OCI-M2 (cell line): Measurements from ENCODE around the gene SCARB1.

Source experiments
- DNase-seq: peaks from one replicate; lab custom pipeline; 2025; ENCODE audit not compliant: unreplicated experiment; lab: John Stamatoyannopoulos, UW

SCARB1 gene

DNA sequence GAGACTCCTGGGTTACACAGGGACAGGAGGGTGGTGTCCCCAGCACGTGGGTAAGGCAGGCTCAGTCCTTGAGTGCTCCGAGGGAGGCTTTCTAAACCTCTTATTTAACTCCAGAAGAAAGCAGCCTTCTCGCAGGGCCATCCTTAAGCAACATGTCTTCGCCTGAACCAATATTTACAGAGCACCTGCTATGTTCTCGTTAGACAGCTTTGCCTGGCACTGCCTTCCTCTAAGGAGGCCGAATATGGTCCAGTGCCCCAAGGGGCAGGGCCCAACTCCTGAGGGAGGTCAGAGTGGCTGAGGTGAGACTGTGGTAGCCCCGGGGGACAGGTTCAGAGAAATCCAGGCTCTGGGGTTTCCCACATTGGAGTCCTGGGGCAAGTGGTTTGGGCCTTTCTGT, 2.1 kb upstream of the SCARB1 start:
- DNase-seq, result no peak

DNA sequence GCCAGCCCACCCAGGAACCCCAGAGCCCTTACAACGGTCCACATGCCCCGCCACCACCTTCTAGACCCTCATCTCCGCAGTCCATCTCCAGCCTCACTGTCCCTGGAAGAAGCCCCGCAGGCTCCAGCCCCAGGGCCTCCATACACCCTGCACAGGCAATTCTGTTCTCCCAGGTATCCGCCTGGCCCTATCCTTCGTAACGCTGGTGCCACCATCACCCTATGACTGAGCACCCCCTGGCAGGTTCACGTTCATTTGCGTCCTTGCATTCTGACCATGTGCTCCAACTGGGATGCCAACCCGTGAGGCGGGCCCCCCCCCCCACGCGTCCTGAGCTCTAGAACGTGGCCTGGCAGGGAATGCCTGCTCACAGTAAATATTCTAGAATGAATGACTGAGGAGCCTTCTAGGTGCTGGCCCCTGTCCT, 675 bp upstream of the SCARB1 start:
- DNase-seq, result no peak

DNA sequence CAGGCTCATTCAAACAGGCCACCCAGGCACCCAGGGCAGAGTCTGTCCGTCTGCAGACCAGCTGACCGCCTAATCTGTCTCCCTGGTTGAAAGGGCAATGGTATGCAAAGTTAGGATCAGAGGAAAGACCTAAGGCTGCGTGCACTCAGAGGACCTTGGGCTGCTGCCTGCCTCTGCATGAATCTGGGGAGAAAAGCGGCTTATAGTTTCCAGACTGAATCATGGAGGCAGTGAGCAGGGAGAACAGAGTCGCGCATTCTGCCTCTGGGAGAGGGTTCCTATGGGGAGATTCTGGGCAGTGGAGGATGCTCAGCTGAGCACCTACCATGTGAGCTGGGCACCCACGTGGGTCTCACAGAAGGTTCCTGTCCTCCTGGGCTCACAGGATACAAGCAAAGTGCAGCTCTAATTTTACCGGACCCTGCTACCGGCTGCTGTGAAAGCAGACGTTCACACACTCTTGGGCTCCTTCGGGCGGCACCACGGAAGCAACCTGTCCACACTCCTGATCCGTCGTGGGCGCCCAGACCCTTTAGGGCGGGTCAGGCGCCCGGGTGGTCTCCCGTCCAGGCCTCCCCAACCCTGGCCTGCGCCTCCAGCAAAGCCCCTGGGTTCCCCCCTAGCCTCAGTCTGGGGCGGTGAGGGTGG, 772 bp downstream of the SCARB1 start:
- DNase-seq, result no peak

DNA sequence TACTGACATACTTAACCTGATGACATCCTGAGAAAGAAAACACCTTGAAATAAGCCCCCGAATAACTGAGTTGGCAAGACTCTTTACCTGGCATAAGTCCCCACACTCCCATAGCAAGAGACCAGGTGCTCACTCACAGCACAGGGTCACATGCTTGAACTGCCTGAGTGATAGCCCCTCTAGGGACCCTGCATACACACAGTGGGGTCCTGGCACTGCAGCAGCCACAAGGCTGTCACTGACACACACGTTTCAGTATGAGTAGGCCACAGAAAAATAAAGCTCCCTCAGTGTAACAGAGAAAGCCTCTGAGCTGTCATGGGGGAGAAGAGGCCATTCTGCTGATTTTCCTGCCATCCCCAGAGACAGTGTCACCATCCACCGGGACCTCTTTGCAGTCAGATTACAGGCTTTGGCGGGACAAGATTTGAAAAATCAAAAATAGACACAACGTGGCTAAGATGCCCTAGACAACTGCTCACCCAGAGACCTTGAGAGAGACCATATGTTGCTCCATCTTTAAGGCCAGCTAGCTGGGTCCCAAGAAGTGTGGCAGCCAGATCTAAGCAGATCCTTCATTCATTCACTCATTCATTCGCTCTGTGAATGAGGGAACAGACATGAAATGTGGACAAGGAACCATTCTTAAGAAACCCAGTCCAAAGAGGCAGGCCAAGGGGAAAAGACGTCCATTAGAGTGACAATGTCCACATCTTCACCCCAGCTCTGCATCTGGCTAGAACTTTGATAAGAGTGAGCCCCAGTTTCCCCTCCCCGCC, 1.6 kb downstream of the SCARB1 start:
- no peak for DNase-seq

DNA sequence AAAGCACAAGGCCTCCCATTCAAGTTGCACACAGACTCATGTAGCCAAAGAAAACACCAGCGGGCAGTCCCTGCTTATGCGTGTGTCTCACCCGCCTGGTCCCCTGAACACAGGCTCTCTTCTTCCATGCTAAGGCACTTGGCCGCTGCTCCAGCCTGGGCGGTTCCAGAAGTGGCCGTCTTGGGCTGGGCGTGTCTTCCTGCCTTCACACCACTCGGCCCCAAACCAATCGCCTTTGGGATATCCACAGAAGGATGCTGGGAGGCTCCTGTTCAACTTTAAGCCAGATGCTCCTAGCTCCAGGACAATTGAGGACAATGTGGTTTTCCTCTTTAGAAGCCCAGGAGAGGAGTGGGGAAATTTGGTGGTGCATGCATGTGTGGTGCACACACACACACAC, 2.2 kb downstream of the SCARB1 start:
- DNase-seq, result no peak

DNA sequence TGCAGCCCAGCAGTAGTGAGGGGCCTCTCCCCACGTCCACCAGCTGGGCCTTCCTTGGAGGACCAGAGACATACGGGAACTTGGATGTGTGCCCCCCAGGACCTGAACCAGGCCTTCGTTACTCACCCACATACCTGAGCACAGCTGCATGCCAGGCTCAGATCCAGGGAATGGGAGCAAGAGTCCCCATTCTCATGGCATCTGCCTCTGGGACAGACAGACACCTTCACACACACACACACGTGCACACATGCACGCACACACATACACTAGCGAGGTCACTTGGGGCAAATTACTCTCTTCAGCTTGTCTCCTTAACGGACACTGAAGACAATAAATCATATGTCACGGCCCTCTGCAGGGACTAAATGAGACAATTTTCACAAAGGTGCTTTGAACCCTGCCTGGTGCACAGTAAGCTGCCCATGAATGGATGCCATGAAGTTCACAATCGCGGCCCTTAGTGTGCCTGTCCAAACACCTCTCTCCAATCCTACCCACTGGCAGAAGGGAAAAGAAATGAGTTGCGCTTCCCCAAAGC, 5.7 kb downstream of the SCARB1 start:
- no peak for DNase-seq

DNA sequence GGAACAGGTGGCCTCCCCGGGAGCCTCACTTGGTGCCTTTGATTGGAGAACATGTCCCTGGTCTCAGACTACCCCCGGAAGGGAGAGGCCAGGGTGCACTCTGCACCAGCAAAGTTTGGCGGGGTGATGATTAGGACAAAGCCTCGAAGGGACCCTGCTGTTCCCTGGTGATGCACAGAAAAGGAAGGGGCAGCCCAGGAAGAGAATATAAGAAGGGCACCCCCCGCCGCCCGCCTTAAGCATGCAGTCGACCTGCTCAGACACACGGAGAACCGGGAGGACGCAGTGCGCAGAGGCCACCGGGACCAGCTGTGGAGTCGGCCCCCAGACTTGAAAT, 6.9 kb downstream of the SCARB1 start:
- no peak for DNase-seq

DNA sequence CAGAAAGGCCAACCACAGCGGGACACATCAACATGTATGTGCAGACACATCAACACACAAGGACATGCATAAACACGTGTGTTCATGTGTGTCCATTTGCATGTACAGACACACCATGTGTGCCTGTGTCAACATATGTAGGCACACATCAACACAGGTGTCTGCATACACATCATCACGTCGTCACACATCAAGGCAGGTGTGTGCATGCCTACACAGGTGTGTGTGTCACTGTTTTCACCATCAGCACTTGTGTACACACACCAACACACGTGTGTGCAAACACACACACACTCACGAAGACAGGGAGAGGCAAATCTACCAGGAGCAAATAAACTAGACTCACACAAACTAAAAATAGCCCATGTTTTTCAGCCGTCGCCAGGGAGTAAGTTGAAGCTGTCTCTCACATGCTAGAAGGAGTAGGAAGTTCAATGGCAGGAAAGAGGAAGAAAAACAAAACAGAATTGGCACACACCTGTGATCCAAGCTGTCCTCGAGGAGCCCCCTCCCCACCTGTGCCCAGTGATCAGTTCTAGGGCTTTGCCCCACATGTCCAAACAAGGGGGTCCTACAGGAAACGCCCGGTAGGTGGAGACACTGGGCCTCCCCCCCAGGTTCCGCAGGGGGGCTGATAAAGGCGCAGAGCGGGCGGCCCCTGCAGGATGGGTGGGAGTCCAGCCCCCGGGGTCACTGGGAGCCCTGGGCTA, 7.4 kb downstream of the SCARB1 start:
- DNase-seq, result no peak

DNA sequence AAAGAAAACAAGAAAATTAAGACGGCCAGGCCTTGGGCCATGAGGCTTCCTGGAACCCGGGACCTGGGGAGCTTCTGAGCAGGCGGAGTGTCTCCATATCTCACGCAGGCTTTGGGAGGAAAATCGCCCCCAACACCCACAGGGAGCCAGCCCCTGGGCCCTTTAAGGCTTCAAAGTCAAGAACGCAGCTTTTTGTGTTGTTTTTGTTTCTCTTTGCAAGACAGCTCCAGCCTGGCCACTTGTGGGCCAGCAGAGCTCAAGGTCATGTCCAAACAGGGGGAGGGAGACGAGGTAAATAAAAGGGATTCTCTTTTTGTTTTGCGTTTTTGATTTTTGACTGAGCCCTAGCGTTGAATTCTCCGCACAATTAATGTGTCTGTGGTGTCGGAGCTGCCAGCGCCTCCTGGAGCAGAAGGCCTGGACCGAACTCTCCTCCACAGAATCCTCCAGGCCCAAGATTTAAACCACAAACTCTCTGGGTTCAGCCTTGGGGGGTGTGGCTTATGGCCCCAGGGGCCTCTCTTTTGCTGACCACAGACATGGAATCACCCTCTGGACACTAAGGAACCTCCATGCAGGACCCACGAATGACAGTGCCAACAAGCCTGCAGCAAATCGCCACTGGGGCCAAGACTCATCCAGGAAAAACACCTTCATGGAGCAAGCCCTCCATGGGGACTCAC, 8.2 kb downstream of the SCARB1 start:
- DNase-seq, result no peak

DNA sequence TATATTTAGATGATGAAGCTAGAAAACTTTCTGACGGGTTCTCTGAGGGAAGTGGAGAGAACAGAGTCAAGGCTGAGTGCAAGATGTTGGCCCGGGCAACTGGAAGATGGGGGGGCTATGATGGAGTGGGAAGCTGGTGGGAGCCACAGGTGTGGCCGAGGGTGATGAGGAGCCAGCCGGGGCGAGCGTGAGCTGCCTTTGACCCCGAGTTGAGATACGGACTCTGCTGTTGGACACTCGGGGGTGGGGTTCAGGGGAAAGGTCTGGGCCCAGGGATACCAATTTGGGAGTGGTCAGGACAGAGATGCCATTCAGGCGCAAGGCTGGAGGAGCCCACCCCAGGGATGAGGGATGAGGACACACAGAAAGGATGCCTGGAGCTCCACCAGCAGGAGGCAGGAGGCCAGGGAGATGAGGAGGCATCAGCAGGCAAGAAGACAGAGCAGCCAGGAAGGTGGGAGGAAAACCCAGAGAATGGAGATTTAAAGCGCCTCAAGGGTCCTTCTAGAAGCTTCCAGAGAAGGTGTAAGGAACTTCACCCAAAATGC, 9.0 kb downstream of the SCARB1 start:
- no peak for DNase-seq

DNA sequence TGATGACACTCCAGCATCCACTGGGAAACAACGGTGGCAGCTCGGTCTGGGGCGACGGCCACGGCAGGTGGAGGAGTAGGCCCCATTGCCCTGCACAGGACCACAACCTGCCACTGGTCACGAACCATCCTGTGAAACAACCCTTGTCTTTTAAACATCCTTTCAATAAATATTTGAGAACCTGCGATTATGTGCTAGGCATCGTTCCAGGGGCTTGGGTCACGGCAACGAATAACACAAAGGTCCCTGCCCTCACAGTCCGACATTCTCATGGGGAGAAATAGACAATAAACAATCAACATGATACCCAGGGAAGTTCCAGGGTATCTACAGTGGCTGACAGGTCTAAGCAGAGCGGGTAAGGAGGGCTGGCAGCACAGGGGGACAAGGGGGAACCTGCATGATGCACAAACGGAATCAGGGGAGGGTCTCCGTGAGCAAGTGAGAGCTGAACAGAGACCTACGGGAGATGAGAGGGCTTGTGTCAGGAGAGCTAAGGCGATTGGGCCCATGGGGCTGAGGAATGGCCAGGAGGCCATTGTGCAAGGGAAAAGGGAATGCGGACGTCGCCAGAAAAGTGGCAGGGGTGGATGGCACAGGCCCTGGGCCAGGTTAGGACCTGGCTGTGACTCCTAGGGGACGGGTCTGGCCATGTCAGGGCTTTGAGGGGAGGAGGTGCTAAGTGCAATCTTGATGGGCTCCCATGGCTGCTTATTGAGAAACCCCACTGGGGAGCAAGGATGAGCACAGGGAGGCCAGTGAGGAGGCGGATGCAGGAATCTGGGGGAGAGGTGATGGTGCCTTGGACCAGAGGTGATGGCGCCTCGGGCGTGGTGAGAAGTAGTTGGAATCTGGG, 9.7 kb downstream of the SCARB1 start:
- DNase-seq, result no peak

DNA sequence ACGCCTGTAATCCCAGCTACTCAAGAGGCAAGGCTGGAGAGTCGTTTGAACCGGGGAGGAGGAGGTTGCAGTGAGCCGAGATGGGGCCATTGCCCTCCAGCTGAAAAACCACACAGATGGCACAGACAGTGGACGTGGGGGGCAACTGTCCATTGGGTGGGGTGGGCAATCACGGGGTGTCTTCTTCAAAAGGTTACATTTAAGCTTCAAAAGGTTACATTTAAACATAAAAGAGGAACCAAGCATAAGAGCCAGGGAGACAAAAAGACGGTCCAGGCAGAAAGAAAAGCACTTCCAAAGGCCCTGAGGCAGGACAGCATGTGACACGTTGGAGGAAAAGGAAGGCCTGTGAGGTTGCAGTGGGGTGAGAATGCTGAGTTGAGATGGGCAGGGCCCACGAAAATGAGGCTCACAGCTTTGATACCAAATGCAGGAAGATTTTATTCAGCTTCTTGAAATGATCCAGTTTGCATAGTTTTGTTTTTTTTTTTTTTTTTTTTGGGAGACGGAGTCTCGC, 10.7 kb downstream of the SCARB1 start:
- DNase-seq, result no peak

DNA sequence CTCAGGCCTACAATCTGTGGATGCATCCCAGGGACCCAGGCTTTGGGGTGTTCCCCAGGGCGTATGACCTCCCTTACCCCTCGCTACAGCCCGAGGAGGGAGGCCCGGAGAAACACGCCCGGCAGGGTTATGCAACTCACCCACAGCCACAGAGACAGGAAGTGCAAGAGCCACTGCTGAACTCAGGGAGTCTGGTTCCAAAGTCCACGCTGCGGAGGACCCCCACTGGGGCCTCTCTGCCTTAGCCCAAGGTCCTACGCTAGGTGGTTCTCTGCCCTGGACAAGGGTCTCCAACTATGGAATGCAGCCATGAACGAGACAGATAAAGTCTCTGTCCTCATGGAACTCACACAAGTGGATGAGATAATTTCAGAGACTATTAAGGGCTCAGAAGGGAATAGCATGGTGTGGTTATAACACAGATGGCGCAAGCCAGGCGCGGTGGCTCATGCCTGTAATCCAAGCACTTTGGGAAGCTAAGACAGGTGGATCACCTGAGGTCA, 11.3 kb downstream of the SCARB1 start:
- no peak for DNase-seq

DNA sequence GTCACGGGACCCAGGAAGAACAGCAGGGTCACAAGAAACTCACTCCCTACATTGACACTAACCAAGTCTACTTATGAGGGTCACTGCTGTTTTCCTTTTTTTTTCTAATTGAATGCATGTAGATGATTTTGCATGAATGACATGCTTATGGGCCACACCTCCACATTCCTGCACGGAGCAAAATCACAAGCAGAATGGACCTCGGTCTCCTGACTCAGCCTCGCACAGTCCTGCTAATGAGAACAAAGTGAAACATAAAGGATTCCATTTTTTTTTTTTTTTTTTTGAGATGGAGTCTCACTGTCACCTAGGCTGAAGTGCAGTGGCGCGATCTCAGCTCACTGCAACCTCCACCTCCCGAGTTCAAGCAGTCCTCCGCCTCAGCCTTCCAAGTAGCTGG, 12.3 kb downstream of the SCARB1 start:
- DNase-seq, result no peak

DNA sequence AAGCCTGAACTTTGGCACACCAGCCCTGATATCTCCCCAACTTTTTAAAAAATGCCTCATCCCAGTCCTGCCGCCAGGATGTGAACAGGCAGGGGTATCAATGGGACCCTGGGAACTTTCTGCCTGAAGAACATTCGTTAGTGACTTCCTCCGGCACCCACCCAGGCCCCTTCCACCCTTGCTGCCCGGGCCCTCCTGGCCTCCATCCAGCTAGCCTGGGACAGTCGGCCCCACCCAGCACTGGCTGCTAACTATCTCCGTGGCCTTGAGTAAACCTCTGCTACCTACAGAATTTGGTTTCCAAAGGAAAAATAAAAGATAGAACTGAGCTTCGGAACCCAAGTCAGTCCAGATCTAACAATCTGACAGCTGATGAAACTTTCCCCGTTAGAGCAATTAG, 14.3 kb downstream of the SCARB1 start:
- no peak for DNase-seq

DNA sequence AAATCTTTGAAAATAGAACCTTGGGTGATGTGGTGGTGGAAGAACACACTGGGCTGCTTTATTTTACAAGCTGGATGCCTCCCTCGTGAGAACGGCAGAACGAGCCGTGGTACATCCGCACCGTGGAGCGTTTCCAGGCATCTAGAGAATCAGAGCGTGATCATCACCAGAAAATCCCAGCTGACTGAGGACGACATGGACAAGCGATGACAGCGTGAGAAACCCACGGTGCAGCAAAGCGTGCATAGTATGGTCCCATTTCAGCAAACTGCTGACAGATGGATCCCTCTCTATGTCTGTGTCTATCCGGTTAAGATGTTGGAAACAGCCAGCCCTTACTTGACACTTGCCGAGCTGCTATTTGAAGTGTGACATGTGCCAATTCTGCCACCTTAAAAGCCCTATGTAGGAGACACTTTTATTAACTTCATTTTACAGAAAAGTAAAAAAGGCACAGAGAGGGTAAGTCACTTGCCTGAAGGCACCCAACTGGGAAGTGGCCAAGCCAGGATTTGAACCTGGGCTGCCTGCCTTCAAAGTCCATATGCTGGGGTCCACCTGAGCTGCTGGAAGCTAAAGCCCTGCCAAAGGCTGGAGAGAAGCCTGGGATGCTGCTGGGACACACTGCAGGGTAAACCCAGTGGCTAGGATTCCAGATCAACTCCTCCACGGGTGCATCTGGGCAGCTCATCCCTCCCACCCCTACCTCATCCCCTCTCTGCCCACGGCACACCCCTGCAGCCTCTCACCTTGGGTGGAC, 14.9 kb downstream of the SCARB1 start:
- DNase-seq, result no peak

DNA sequence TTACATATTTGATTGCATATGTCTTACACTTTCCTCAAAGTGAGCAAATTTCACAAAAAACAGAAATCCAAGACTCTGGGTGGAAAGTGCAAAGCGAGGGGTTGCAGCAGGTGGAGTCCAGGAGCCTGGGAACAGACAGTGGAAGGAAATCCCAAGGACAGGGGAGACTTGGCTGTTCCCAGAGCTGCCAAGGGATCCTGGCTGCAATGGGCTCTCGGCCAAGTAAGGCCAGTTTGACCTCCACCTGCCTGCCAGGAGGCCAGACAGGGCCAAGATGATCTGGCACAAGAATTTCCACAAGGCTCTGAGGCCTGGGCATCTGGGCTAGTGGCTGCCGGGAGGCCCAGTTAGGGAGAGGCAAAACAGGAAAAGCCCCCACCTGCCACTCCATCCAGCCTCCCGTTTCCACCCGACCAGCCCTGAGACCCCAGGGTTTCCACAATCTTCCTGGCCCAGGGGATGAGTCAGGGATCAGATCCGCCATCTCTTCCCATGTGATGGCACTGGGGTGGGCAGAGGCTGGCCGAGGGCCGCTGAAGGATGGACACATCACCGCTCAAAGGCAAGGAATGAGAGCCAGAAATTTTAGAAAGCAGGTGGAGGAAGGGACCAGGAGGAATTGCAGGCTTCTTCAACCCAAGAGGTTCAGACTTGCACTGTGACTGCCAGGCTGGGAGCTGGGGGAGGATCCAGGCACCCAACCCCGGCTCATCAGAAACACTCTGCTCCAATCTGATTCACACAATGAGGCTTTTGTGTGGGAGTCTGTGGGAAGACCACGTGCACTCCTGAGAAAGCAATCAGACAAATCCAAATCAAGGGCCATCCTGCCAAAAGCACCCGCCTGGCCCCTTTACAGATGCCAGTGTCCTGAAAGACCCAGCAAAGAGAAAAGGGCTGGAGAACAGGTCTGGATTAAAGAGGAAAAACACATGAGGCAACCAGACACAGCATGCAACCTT, 16.3 kb downstream of the SCARB1 start:
- DNase-seq, result no peak
